NOMO-1 treated with dmso at 0.1 percent for 144 hours (cell line): ENCODE data around the gene WDR26.

Source experiments
- DNase-seq: peaks from one replicate; lab custom pipeline; 2025; ENCODE audit not compliant: unreplicated experiment; lab: John Stamatoyannopoulos, UW

WDR26 gene

DNA sequence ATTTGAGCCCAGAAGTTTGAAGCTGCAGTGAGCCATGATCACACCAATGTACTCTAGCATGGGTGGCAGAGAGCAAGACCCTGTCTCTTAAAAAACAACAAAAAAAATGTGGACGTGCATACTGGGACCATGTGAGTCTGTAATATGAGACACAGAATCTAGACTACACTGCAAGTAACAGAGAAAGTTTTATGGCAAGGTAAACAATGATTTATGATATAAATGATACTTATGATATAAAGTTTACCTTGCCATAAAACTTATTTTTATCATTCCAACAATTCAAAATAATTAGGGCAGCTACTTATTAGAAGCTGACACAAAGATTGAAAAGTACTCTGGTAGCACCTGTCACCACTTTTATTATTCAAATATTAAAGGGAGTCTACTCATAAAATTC lies 34.7 kb downstream of the WDR26 start:
- no peak for DNase-seq

DNA sequence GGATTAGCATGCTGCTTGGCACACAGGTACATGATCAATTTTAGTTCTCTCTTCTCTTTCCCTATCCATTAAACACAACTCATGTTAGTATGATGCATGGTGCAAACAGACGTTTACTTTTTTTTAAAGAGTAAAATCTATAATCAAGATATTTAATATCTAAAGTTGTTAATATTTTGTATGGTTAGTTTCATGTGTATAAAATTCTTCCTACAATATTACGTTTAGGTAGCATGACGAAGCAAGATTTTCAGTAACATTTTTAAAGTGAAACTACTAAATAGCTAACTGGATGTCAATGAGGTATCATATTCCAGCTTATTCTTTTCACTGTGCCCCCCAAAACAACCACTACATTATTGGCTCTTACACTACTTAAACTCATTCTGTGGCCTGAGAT lies 41.3 kb downstream of the WDR26 start:
- DNase-seq: no peak

DNA sequence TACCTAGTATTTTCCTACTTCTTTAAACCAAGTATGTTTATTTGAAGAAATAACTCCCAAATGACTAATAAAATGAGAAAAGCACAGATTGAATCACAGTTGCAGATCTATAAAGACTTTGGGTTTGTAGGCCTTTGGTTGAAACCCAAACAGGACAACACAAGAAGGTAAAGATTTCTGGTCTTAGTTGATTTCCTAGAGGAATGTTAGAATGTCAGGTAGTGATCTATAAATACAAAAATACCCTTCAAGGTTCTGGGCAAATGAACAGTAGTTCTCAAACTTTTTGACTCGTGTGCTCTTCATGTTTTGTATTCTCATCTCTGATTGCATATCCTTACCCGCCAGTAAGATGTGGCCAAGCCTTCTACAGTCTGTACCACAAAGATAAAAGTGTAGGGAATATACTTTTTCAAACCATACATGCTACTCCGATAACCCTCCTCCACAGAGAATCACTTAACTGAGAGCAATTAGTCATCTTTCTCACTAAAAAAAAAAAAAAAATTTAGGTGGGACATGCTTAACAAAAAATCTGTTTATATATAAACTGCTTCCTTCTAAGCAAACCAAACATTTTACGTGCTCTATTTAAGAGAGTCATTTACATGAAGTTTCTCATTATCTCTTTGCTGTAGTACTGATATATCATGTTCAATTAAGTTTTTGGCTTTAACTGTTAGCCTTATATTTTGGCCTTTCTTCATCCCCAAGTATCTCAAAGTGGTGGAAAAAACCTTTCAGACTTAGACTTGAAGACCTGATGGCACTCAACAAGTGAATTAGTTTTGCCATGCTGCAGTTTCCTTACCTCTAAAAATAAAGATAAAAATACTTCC lies 42.0 kb downstream of the WDR26 start:
- DNase-seq: no peak

DNA sequence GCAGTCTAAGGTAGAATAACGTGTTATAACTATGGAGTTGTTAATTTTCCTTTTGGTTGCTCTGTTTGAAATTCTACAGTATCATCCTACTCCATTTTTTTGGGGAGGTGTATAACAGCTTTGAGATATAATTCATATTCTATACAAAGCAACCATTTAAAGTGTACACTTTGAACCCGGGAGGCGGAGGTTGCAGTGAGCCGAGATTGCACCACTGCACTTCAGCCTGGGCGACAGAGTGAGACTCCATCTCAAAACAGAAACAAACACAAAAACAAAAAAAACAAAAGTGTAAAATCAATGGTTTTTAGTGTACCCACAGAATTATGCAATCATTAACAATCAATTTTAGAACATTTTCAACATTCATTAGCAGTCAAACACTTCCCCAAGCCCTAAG lies 44.1 kb downstream of the WDR26 start:
- no peak for DNase-seq

DNA sequence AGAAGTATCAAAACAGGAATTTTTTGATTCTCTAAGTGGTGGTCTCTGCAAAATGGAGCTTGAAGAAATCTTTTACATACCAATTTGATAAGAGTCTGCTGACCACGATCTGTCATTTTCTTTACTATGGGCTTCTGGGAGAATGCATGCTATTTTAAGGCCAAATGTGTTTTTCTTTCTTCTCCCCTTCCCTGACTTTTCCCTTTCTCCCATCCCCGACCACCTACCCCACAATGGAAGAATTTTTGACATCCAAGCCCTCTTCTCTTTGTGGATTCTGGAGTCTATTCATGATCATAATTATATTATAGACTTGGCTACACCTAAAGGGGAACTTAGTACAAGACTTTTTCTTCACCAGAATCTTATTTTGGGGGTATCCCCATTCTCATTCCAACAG lies 46.7 kb downstream of the WDR26 start:
- DNase-seq: no peak

DNA sequence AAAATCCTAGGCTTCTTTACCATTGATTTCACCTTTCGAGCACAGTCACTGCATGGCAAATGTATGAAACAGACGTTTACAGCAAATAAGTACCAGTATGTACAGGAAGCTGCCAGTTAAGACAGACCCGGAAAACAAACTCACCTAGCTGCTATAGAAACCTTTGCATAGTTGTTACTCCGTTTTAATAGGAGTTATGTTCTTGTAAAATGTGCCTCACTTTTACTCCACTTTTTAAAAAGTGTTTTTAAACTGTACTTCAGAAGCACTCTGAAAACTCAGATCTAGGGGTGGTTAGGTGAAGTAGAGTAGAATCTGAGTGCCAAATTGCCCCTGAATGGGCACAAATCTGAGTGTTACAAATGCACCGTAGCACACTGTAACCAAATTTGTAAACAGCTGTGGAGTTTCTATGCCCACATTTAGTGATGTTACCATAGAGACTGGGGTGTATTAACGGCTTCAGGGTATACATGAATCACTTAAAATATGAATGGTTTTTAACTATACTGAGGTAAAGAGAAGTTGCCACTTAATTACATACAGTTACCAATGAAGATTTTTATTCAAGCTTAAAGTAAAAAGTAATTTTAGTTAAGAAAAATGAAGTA lies 47.2 kb downstream of the WDR26 start:
- DNase-seq: no peak

DNA sequence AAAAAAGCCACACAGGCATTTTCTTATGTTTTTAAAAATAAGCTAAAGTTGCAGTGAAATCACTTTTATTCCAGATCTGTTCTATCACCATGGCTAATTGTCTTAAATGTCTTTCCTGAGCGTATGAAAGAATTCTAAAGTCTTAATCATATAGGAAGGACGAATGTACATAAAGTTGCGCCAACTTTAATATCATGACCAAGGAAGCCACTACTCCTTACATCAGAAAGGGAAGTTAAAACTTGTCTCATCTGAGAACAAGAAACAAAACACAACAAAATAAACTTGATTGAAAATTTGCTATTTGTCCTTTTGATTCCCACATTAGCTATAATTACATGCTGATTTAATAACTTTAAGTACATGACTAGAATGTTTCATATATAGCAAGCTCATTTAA lies 51.4 kb downstream of the WDR26 start:
- no peak for DNase-seq

DNA sequence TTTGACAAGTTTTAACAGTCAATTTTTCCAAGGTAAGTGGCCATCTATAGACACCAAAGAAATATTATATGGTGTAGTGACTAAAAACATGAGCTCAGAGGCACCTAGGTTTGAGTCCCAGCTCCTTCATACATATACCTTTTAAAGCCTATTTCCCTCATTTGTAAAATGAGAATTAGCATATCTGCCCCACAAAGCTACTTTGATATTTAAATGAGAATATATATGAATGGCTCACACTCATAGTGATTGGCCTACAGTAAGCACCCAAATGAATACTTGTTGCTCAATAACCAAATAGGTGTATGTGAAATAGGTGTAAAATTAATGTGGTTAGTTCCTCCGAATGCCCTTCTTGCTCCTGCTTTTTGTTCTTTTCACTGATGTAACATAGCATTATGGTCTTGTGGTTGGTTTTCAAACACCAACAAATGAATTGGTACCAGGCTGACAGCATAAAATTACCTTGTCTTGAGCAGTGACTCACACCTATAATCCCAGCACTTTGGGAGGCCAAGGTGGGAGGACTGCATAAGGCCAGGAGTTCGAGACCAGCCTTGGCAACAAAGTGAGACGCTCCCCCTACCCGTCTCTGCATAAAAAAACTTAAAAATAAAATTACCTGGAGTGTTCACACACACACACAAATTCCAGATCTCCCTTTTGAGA lies 52.6 kb downstream of the WDR26 start:
- DNase-seq: no peak

DNA sequence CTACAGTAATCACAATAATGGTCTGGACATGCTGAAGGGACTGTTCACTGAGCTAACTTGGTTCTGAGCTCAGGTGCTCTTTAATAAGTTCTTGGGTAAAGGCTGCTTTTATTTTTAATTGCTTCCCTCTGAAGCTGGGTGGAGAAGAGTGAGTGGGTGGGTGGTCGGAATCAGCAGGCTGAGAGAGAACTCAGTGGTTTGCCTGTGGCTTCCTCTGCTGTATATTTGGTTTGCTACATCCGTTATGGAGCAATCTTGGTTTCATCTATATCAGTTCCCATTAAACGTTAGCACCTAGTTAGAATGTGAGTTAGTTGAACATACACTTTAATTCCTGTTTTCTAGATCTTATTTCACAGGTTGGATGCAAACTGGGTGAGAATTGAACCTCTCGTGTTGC lies 54.6 kb downstream of the WDR26 start:
- peak; percentile 83 for DNase-seq

DNA sequence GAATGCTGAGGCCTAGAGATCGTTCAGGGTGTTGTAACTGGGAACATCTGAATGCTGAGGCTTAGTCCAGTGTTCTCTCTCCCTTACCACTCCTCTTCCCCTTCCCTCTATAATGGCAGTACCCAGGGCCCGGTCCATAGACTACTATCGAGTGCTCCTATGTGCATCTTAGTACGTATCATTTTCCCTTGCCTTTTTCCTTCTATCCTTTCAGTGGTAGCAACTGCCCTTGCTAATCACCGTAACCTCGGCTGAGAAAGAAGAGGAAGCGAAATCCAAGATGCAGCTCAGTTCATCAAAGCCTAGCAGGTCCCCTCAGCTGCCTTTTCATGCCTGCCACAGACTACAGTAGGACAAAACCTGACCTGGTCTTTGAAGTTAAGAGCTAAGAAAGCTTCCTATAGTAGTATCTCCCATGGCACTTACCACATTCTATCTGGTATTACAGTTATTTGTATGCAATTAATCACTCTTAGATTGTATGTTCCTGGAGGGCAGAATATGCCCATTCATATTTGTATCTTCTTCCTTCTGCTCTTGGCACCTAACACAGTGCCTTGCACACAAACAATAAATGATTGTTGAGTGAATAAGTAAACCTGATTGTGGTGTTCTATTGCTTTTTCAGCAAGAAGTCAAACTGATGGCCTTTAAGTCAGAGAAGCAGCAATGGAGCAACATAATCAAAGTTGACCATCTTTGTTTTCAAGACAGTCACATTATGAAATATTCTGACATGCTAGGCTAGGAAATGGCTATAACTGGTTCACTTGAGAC lies 55.6 kb downstream of the WDR26 start:
- peak; percentile 47 for DNase-seq

DNA sequence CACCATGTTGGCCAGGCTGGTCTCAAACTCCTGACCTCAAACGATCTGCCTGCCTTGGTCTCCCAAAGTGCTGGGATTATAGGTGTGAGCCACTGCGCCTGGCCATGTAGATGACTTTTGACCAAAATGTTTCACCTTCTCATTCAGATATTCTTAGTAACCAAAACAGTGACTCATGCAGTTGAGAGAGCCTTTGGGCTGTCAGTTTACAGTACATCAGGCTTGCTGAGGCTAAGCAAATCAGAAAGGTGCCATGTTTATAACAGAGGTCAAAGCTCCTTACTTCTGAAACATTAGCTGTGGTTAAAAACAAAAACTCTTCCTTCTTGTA lies 57.0 kb downstream of the WDR26 start:
- DNase-seq: no peak

DNA sequence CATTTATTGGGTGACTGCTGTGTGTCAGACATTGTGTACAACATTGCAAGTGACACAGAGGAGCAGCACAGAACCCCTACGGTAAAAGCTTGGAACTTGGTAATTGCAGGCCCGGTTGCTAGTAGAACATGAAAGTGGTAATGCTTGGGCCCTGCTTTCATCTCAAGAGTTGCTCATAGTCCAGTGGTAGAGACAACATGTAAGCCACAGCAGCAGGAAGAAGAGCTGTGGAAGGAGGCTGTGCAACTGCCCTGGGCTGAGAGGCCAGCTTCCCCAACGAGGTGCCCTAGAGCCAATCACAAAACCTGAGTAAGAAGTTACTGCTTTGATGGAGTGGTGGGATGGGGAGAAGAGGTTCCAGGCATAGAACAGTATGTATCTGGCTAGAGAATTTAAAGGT lies 59.5 kb downstream of the WDR26 start:
- DNase-seq: no peak

DNA sequence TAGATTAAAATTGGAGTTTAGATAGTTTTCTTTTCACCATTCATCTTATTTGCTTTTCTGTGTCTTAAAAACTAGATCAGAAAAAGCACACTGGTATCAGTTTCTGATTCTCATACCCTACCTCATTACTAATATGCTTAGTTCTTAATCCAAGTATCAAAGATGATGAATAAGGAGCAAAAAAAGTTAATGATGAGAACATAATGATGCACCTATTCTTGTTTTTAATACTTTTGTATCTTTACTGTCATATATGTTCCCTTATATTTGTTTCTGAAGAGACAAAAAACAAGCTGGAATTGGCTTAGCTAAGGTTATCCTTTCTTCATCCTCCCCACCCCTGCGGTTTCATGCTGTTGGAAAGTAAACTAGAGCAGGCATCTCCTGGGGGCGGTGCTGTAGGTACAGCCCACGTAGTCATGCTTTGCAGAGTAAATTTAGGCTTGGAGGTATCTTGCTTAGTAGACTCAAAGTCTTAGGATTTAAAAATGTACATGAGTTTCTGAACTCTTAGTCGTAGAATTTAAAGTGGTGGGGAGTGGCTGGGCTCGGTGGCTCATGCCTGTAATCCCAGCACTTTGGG lies 61.5 kb downstream of the WDR26 start:
- DNase-seq: no peak

DNA sequence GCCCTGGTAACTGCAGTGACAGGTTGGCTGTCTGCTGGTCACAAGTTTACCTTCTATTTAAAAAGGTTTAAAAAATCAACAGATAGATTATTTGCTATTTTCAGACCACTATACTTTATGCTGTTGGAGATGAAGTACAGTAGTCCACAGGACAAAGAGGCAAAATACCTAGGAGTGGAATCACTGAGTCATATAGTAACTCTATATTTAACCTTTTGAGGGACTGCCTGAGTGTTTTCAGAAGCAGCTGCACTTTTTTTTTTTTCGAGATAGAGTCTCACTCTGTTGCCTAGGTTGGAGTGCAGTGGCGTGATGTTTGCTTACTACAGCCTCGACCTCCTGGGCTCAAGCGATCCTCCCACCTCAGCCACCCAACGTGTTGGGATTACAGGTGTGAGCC lies 66.2 kb downstream of the WDR26 start:
- no peak for DNase-seq

DNA sequence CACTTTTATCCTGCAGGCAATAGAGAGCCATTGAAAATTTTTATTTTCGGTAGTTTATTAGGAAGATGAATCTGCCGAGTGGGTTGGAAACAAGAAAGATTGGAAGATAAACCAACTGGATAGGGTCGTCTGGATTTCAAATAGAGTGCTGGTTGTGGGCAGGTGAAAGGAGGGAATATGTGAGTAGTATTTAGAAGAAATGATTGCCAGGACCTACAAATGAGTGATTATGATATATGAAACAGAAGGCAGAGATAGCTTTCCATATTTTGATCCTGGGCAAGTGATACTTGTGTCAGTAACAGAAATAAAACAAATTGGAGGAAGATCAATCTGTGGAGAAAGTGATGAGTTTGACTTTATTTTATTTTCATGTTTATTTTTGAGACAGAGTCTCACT lies 75.4 kb downstream of the WDR26 start:
- DNase-seq: no peak

DNA sequence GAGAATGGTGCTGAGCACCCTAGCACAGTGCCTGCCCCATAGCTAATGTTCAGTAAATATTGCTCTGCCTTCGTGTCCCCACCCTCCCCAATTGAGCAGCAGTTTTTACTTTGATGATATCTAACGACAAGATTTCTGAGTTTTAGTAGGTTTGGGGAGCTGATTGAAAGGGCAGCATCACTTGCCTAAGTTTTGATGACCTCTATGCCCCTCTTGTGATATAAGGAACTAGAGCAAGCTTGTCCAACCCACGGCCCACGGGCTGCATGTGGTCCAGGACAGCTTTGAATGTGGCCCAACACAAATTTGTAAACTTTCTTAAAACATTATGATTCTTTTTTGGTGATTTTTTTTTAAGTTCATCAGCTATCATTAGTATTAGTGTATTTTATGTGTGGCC lies 76.4 kb downstream of the WDR26 start:
- no peak for DNase-seq

DNA sequence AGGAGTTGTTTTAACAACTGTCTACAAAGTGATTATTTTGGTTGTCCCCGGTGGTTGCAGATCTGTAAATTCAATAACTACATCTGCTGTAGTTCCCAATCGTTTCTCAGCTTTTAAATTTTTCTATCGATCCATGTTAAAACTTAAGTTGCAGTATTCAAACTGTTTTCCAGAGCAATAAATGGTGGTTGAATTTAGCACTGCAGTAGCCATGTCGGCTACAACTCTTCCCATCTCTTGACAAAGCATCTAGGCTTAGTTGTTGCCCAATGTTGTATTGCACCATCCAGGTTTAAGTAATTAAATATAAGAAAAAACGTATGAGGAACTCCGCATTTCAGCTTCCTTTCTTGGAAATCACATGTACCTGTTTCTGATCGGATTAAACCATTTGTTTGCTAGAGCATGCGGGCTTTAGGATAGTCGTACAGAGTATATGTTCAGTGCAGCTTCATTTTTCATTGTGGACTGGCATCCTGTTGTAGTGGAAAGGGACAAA lies 76.9 kb downstream of the WDR26 start:
- peak; percentile 82 for DNase-seq

DNA sequence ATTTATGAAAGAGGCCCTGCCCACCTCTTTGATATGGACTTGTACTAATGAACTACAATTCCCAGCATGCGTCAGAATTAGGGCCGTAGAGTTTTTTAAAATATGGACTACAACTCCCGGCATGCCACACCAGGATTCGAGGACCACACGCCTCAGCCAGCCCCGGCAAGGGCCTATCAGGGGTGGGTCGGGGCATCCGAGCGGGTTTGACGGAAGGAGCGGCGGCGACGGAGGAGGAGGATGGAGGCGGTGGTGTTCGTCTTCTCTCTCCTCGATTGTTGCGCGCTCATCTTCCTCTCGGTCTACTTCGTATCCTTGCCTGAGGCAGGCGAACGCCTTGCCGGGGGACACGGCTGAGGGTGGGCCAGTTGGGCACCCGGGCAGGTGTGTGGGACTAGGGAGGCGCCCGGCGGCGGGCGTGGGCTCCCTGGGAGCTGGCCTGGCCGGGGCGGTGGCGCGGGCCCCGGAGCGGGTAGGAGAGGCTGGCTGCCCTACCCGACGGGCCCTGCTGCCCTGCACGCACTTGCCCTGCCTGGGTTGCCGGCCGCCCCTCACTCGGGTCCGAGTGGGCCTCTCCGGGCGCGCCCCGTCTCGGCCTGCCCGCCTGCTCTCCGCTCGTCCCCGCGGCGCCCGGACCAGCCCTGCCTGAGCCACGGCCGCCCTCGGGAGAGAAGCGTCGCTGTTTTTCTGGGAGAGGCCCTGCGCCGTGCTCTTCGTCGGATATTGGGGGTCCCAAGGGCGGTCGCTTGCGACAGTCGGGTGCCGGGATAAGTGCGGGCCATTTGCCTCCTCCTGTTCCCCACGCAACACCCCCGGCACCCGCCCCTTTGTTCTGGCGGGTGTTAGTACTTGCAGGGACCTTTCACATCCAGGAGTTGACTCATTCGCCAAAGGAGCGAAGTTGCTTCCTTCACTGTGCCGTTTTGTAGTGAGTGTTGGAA lies 77.6 kb downstream of the WDR26 start, which contains the start of gene CNIH4:
TSS of gene CNIH4 (plus strand) at position 195 of the 941 bp plus-strand sequence. CDS start at position 241, 46 bp downstream.
- peak; percentile 91 for DNase-seq

DNA sequence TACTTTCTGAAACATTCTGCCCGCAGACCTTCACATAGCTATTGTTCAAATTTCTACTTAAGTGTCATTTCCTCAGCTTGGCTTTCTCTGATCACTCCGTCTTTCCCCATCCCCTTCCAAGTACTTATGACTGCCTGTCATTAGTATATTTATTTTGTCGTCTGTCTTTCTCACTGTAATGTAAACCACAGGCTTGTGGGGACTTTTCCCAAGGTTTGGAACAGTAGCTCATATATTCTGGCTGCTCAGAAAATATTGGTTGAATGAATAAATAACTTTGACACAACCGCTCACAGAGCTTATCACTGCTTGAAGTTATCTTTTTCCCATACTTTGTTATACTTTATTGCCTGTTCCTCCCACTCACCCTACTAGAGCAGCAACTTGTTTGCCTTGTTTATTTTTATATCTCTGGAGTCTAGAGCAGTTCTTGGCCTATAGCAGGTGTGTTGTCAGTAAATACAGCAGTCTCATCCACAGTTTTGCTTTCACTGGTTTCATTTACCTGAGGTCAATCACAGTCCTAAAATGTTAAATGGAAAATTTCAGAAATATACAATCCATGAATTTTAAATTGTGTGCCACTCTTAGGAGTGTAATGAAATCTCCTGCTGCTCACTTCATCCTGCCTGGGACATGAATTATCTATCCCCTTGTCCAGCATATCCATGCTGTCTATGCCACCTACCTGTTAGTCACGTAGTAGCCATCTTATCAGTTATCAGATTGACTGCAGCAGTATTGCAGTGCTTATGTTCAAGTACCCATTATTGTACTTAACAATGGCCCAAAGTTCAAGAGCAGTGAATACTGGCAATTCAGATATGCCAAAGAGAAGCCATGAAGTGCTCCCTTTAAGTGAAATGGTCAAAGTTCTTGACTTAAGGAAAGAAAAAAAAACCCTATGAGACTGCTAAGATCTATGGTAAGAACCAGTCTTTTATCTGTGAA lies 80.3 kb downstream of the WDR26 start:
- no peak for DNase-seq
